LNCaP clone FGC (cell line): ENCODE data around the gene CNTD1.
A peak's percentile ranks its signal among the peaks of the same experiment; 100 is the strongest.

Experiments
- DNase-seq: peaks from one replicate; pipeline ENCODE4 v3.0.0-alpha.2; 2011; ENCODE audit warnings: low read depth
- H3K4me3 ChIP-seq: 2 replicates; pipeline ENCODE4 v1.5.1; 2011; ENCODE audit warnings: mild to moderate bottlenecking, low read depth, low read length, control low read depth
- TF ChIP-seq, protein P1 (sequence below): IDR thresholded peaks from 2 replicates; pipeline ENCODE4 v1.5.1; 2012; ENCODE audit warnings: mild to moderate bottlenecking; ENCODE audit not compliant: control insufficient read depth, insufficient read depth; ENCODE audit errors: extremely low read depth

Gene CNTD1

DNA sequence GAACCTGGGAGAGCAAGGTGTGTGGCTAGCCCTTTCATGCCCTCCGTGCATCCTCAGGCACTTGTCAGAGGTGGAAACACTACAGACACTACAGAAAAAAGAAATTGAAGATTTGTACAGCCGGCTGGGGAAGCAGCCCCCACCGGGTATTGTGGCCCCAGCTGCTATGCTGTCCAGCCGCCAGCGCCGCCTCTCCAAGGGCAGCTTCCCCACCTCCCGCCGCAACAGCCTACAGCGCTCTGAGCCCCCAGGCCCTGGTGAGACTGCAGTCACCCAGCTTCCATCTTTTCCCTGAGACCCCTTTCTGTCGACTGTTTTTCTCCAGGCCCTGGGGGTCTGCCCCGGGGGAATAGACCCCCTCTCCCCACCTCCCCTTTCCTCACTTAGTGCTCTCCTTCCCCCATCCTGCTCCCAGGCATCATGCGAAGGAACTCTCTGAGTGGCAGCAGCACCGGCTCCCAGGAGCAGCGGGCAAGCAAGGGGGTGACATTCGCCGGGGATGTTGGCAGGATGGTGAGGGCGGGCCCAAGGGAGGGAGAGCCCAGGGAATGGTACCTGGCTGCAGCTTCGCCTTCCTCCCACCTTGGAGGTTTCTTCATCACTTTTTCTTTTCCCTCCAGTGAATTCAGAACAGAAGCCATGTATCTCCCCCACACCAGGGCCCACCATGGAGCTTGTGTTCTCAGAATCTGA, 2.4 kb upstream of the CNTD1 start:
- no peak for DNase-seq
- no peak overlapping the region for H3K4me3 ChIP-seq
- TF ChIP-seq, protein P1, sequence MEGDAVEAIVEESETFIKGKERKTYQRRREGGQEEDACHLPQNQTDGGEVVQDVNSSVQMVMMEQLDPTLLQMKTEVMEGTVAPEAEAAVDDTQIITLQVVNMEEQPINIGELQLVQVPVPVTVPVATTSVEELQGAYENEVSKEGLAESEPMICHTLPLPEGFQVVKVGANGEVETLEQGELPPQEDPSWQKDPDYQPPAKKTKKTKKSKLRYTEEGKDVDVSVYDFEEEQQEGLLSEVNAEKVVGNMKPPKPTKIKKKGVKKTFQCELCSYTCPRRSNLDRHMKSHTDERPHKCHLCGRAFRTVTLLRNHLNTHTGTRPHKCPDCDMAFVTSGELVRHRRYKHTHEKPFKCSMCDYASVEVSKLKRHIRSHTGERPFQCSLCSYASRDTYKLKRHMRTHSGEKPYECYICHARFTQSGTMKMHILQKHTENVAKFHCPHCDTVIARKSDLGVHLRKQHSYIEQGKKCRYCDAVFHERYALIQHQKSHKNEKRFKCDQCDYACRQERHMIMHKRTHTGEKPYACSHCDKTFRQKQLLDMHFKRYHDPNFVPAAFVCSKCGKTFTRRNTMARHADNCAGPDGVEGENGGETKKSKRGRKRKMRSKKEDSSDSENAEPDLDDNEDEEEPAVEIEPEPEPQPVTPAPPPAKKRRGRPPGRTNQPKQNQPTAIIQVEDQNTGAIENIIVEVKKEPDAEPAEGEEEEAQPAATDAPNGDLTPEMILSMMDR = no peak

- H3K4me3 ChIP-seq = peak overlapping the region; percentile 99
- TF ChIP-seq, protein P1 = no peak
- no peak for DNase-seq
Observed at GRCh38 chr17:42797067-42798007, 1.3 kb upstream of the CNTD1 start.

DNA sequence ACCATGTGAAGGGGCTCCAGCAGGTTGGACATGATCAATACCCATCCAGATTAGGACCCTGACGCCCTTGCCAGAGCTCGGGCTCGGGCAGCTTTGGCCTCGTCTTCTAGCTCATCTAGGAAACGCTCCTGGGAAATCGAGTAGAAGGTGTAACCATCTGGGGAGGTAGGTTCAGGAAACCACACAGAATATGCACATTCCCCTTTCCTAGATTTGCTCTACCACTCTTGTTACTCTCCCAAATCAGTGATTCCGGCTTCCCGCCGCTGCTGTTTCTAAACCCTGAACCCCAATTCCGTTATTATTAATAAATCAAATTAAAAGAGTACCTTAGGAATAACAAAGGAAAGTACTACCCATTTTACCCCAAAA, 664 bp upstream of the CNTD1 start:
- H3K4me3 ChIP-seq = peak overlapping the region; percentile 99
- TF ChIP-seq, protein P1 = no peak
- no peak for DNase-seq

DNA sequence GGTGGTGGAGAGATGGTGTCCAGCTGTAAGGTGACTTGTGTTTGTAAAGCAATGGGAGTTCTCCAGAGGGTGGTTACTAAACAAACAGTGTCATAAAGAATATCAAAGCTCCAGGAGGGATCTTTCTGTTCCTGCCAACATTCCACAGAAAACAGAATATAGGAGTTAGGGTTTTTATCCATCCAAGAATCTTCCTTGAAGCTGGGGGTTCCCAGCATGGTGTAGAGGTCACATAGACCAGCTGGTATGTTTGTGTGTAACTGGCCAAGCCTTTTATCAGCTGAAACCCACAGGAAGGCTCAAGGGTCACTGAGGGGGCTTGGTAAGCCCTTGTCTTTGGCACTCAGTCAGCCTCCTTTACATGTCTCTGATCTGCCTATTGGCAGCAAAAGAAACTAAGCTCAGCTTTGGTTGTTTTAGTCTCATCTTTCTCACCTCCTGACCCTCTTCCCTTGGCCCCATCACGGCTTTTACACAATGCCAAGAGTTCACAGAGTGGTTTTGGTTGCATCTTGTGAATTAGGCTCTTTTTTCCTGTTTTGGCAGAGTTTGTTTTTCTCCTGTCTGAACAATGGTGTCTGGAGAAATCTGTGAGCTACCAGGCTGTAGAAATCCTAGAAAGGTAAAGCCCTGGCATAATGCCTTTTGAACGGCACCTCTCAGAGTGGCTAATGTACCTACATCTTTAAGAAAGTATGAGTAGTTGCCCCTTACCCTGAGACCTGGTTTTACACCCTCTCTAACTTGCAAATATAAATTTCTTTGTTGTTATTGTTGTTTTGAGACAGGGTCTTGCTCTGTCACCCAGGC, 4.6 kb downstream of the CNTD1 start:
- TF ChIP-seq, protein P1 = no peak
- peak; percentile 38 for DNase-seq
- H3K4me3 ChIP-seq = no peak overlapping the region

DNA sequence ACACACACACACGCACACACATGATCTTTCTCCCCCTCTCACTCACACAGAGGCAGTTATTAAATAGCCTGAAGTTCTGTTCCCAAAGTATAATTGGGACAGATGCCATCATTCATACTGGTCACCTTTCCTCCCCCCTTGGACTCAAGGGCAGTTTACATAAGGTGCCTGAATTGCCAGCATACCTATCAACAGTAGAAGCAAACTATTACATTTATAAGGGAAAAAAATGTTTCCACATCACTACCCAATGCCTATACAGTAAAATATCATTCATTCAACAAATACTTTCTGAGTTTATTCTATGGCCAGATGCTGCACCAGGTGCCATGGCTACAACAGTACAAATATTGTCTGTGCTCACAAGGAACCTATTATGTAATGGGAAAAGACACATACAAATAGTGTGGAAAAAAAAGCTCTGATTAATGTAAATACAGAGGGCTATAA, 6.3 kb downstream of the CNTD1 start:
- H3K4me3 ChIP-seq = no peak overlapping the region
- peak; percentile 98 for DNase-seq
- TF ChIP-seq, protein P1 = no peak

GRCh38 chr17:42806249-42806648, 7.6 kb downstream of the CNTD1 start:
- no peak overlapping the region for H3K4me3 ChIP-seq
- TF ChIP-seq, protein P1 = no peak
- DNase-seq = no peak
